HG03196 (cell line): Measurements from ENCODE around the gene KATNA1.
A peak's percentile ranks its signal among the peaks of the same experiment; 100 is the strongest.
"Not testable (repeated sequence)": the region's sequence is repeated elsewhere in the genome, so short reads cannot be mapped to it uniquely, and the experiment has no call there.

Source experiments
- ATAC-seq: cut with Tn5 transposase; IDR thresholded peaks from one replicate; pipeline ENCODE4 v1.9.1; 2021; ENCODE audit not compliant: unreplicated experiment

KATNA1 gene

DNA sequence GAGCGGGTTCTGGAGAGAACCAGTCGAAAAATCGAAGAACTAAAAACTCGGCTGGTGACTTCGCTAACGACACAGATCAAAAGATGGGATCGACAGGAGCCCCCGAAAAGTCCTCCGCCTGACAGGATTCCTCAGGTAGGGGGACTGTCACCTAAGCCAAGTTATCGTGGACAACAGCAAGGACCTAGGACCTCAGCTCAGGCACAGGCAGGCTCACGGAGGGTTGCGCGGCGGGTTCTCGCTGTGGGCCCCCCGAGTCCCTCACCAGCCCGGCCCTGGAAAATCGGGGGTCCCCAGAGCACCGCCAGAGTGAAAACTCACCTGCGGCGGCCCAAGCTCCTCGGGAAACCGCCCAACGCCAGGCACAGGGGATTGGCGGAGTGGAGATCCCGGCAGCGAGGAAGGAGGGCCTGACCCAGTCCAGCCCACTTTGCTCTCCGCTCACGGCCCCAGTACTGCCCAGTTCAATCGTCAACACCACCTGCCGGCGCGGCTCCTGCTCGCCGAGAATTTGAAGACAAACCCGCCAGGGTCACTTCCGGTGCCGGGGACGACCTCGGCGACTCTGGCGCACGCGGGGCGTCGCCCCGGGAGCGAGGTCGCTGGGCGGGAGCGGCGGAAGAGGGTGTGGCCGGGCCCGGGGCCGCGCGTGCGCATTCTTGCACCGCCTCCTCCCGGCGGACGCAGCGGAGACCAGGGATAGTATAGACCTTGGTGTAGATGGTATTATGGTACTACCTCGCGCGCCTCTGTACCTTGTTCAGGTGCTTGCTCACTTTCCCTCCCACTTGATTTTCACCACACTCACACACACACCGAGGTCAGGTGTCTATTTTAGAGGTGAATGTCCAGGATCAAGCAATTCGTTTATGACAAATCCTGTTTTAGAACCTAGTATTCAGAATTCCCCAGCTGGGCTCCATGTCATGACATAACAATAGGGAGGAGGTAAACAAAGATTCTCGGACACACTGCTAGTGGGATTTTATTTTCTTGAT is at the start of gene KATNA1:
Gene KATNA1 (minus strand): TSS at position 567 of the 998 bp plus-strand sequence. CDS start 10,167 bp downstream, outside the sequence.
- peak; percentile 93 for ATAC-seq

GRCh38 chr6:149698175-149698574 is 49.7 kb upstream of the KATNA1 start:
- ATAC-seq, result no peak

- no peak for ATAC-seq
Observed at GRCh38 chr6:149696901-149697300, 48.4 kb upstream of the KATNA1 start.

GRCh38 chr6:149694921-149695320 is 46.4 kb upstream of the KATNA1 start:
- no peak for ATAC-seq

GRCh38 chr6:149691201-149691600 is 42.7 kb upstream of the KATNA1 start:
- ATAC-seq, result no peak

DNA sequence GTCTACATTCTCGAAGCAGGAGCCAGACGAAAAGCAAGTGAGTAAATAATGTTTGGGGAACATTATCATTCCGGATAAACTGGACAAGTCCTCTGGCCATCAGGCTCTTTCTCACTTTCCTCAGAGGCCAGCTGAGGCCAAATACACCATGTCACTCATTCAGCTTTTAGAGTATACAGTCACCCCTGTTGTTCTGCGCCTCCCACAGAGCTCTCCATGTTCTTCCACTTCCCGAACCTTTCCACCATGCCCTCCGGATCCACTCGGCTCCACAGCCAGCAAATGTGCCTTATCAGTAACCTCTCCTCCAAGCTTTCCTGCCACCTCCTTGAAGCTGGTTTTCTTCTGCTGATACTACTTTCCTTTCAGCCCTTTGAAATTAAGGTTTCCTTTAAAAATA is 37.7 kb upstream of the KATNA1 start:
- ATAC-seq, result no peak

DNA sequence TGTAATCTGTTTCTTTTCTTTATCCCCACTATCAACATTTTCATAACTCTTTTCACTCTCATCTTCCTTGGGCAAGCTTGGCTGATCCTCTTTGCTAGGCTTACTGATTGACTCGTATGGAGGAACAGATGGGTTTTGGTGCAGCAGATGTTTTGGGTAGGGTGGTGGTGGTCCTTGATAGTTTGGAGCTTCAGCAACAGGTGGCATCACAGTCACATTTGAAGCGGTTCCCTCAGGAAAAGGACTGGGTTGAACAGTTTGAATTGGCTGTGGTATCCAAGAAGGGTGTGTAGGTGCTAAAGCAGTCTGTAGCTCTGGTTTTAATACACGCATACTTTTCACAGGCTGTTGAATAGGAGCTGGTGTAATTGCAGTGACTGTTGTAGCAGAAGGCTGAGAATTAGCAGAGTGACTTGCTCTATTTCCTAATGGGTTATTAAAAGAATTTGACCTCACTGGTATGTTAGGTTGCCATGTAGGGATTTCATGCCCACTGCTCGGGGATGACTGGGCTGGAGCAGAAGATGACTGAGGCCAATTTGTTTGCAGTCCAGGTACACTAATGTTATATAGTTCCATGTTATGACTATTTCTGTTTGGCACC is 34.8 kb upstream of the KATNA1 start:
- ATAC-seq, result no peak

- ATAC-seq, result not testable (repeated sequence)
Observed at GRCh38 chr6:149681845-149682244, 33.3 kb upstream of the KATNA1 start.

DNA sequence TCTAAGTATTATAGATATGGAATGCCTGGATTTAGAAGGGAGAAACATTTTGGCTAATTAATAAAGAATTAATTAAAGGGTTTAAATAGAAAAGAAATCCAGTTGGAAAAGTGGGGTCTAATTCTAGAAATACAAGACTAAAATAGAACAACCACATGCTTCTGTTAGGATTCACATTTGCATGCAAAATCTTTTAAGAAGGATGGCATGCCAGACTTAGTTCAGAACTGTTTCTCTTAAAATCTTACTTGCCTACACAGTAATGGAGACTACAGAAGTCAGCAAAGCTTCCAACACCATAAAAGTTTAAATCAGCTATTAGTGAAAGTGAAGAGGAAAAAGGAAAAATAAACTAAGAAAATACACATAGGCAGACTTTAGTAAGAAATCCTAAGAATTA is 32.7 kb upstream of the KATNA1 start:
- no peak for ATAC-seq

GRCh38 chr6:149680503-149680902 is 32.0 kb upstream of the KATNA1 start:
- ATAC-seq, result no peak

GRCh38 chr6:149672265-149672664 is 23.8 kb upstream of the KATNA1 start:
- ATAC-seq, result not testable (repeated sequence)

DNA sequence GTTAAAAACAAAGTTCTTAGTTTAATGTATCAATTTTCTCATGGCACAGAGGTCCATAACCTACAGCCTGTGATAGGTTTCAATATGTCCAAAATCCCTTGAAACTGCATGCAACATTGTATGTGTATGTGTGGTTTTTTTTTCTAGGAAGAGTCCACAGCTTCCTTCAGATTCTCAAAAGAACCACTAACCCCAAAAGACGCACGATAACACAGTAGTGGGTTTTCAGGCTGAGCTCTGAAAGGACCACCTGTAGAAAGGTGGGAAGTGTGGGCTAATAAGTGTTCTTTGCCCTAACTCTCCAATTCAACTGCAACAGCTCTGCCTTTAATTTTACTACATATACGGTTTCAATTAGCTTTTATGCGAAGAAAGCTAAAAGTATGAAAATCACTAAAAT is 11.5 kb upstream of the KATNA1 start:
- ATAC-seq, result no peak

DNA sequence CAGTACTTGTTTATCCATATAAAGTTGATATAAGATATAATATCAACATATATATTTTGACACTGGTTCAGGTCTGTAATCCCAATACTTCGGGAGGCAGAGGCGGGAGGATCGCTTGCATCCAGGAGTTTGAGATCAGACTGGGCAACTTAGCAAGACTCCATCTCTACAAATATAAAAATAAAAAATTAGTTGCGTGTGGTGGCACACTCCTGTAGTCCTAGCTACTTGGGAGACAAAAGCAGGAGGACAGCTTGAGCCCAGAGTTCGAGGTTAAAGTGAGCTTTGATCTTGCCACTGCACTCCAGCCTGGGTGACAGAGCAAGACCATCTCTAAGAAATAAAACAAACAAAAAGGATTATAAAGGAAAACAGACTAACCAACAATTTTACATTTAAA is 8.9 kb upstream of the KATNA1 start:
- no peak for ATAC-seq

GRCh38 chr6:149651056-149651455 is 2.5 kb upstream of the KATNA1 start:
- ATAC-seq, result no peak

- ATAC-seq, result no peak
Observed at GRCh38 chr6:149646599-149646998, 1.9 kb downstream of the KATNA1 start.

- ATAC-seq, result no peak
Observed at GRCh38 chr6:149642829-149643580, 5.5 kb downstream of the KATNA1 start.

DNA sequence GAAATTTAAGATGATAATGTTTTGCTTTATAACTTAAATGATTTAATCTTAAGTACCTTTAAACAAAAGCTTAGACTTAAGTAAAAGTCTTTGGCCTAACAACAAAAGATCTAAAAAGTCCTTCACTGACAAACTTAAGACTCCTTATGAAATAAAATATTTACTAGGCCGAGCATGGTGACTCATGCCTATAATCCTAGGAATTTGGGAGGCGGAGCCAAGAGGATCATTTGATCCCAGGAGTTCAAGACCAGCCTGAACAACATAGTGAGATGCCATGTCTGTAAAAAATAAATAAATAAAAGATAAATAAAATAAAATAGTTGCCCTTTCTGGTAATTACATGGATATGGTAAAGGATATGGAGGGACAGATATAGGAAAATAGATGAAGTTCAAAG is 12.4 kb downstream of the KATNA1 start:
- ATAC-seq, result no peak

DNA sequence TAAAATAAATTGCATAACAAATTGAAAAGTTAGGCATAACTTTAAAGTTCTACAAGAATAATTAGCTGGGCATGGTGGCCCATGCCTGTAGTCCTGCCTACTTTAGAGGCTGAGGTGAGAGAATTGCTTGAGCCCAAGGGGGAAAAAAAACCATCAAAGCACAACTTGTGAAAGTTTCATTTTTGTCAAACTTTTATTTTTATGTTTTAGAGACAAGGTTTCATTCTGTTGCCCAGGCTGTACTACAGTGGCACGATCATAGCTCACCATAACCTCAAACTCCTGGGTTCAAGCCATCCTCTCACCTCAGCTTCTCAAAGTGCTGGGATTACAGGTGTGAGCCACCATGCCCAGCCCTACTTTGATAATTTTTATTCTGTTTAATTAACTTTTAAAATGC is 14.2 kb downstream of the KATNA1 start:
- no peak for ATAC-seq

GRCh38 chr6:149628875-149629510 is 19.5 kb downstream of the KATNA1 start:
- ATAC-seq, result peak; percentile 78

DNA sequence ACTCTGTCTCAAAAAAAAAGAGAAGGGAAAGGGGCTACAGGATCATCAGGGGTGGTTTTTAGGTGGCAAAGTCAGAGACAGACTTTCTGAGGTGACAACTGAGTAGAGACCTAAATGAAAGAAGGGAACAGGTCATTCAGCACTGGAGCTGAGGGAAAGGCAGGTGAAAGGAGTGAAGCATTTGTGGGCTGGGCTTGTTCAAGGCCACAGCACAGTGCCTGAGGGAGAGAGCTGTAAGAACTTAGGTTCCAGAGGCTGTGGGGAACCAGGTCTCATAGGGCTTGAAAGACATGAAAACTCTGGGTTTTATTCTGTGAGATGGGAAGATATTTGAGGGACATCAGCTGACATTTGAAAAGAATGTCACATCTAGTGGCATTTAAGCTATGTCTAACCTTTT is 20.8 kb downstream of the KATNA1 start:
- ATAC-seq, result no peak

- ATAC-seq, result no peak
Observed at GRCh38 chr6:149615805-149616204, 32.7 kb downstream of the KATNA1 start.
